HepG2 (cell line): ENCODE results near the gene MED25. TPM values are rescaled to one million over a fixed set of nuclear protein-coding genes. Genes with fewer than 3 reads are reported as not detected.

Source experiments
- BHLHE40 ChIP-seq: IDR thresholded peaks from 2 replicates; pipeline ENCODE4 v1.6.1; 2011; ENCODE audit warnings: low read length, improper control_type of control experiment
- BRCA1 ChIP-seq: sonication (generic); formaldehyde crosslinking; IDR thresholded peaks from 2 replicates; pipeline ENCODE4 v1.4.0; 2020; ENCODE audit warnings: missing genetic modification reagents
- ETV5 ChIP-seq: IDR thresholded peaks from 2 replicates; pipeline ENCODE4 v1.6.1; 2018; ENCODE audit warnings: missing biosample characterization, missing genetic modification reagents, inconsistent platforms, borderline replicate concordance
- HNF4A ChIP-seq: sonication (generic); formaldehyde crosslinking; IDR thresholded peaks from 2 replicates; pipeline ENCODE4 v1.4.0; 2020; ENCODE audit warnings: missing genetic modification reagents
- POGZ ChIP-seq: sonication (generic); formaldehyde crosslinking; IDR thresholded peaks from 2 replicates; pipeline ENCODE4 v1.4.0; 2020; ENCODE audit warnings: mild to moderate bottlenecking, missing genetic modification reagents
- POLR2AphosphoS2 ChIP-seq: IDR thresholded peaks from 2 replicates; pipeline ENCODE4 v1.6.1; 2011; ENCODE audit warnings: low read depth, low read length, improper control_type of control experiment
- PRMT3 ChIP-seq: sonication (generic); formaldehyde crosslinking; IDR thresholded peaks from 2 replicates; pipeline ENCODE4 v1.8.1; 2022; ENCODE audit warnings: low read depth, mild to moderate bottlenecking, moderate library complexity, missing genetic modification reagents, borderline replicate concordance
- SOX13 ChIP-seq, 3 experiments: fragments of 450-650 bp in 1 of 3; sonication (generic) in 1 of 3; formaldehyde crosslinking in 1 of 3; IDR thresholded peaks in 2 of 3; conservative IDR thresholded peaks in 1 of 3; 2 replicates each; pipeline versions ENCODE4 v1.5.0 to v1.6.1; 2016 to 2020; ENCODE audit warnings: antibody characterized with exemption in 1 of 3, mild to moderate bottlenecking in 1 of 3, missing compliant biosample characterization in 1 of 3, missing genetic modification reagents in 1 of 3, moderate library complexity in 1 of 3
- ZFP82 ChIP-seq: sonication (generic); formaldehyde crosslinking; IDR thresholded peaks from 2 replicates; pipeline ENCODE4 v1.5.1; 2020; ENCODE audit warnings: mild to moderate bottlenecking, missing genetic modification reagents, borderline replicate concordance
- ZNF17 ChIP-seq: sonication (generic); formaldehyde crosslinking; IDR thresholded peaks from 2 replicates; pipeline ENCODE4 v1.5.0; 2020; ENCODE audit warnings: mild to moderate bottlenecking, missing genetic modification reagents
- ZNF207 ChIP-seq: fragments of 450-650 bp; IDR thresholded peaks from 2 replicates; pipeline ENCODE4 v1.6.1; 2016; ENCODE audit warnings: antibody characterized with exemption, borderline replicate concordance
- ZNF558 ChIP-seq: sonication (generic); formaldehyde crosslinking; IDR thresholded peaks from 2 replicates; pipeline ENCODE4 v1.9.0; 2022; ENCODE audit warnings: mild to moderate bottlenecking, missing genetic modification reagents, borderline replicate concordance
- ZNF569 ChIP-seq: sonication (generic); formaldehyde crosslinking; IDR thresholded peaks from 2 replicates; pipeline ENCODE4 v1.5.0; 2020; ENCODE audit warnings: mild to moderate bottlenecking, missing genetic modification reagents, moderate library complexity, borderline replicate concordance
- ZNF614 ChIP-seq: IDR thresholded peaks from 2 replicates; pipeline ENCODE4 v1.6.1; 2018; ENCODE audit warnings: missing biosample characterization, missing genetic modification reagents, inconsistent platforms, borderline replicate concordance
- ZSCAN29 ChIP-seq: sonication (generic); formaldehyde crosslinking; conservative IDR thresholded peaks from 2 replicates; pipeline ENCODE4 v1.4.0; 2020; ENCODE audit warnings: mild to moderate bottlenecking, missing genetic modification reagents
- ZSCAN9 ChIP-seq: IDR thresholded peaks from 2 replicates; pipeline ENCODE4 v1.6.1; 2016; ENCODE audit warnings: borderline replicate concordance
- polyA plus RNA-seq, 8 experiments: library from polyadenylated mRNA; depleted of rRNA in 3 of 8; stranded (reverse) in 7 of 8; unstranded in 1 of 8; fragments of >200 nt; fragmentation: Illumina TruSeq in 4 of 8; extraction: Trizol in 4 of 8; gene quantifications; 2 replicates each; pipeline versions ENCODE4 v1.2.1 to v1.2.3, GENCODE V29; 2011 to 2016; ENCODE audit warnings: low read depth in 4 of 8, missing spikeins in 1 of 8, mixed read lengths in 1 of 8; ENCODE audit not compliant: insufficient read depth in 1 of 8
- total RNA-seq, 5 experiments: library from RNA; depleted of rRNA; stranded (reverse); fragments of >200 nt; fragmentation: Illumina TruSeq; extraction: Trizol; gene quantifications; 2 replicates each; pipeline ENCODE4 v1.2.3, GENCODE V29; 2016; ENCODE audit warnings: low read depth in 1 of 5
- TF ChIP-seq, protein P1 (sequence below): sonication (generic); formaldehyde crosslinking; conservative IDR thresholded peaks from 2 replicates; pipeline ENCODE4 v1.8.0; 2022; ENCODE audit warnings: mild to moderate bottlenecking, moderate library complexity, missing genetic modification reagents
- TF ChIP-seq, protein P2 (sequence below): IDR thresholded peaks from 2 replicates; pipeline ENCODE4 v1.6.1; 2016; ENCODE audit warnings: missing biosample characterization, missing genetic modification reagents, low read depth
- TF ChIP-seq, protein P3 (sequence below): sonication (generic); formaldehyde crosslinking; IDR thresholded peaks from 2 replicates; pipeline ENCODE4 v1.9.0; 2022; ENCODE audit warnings: missing genetic modification reagents, mild to moderate bottlenecking, borderline replicate concordance
- TF ChIP-seq, protein P4 (sequence below): IDR thresholded peaks from 2 replicates; pipeline ENCODE4 v1.6.1; 2012; ENCODE audit warnings: low read length, improper control_type of control experiment

MED25 gene
- total and polyA plus RNA-seq, 2 of the 13 experiments (the other 11 are each of a cell fraction or from before 2014, with no cell fraction given) = 11.1 to 15.1 TPM

DNA sequence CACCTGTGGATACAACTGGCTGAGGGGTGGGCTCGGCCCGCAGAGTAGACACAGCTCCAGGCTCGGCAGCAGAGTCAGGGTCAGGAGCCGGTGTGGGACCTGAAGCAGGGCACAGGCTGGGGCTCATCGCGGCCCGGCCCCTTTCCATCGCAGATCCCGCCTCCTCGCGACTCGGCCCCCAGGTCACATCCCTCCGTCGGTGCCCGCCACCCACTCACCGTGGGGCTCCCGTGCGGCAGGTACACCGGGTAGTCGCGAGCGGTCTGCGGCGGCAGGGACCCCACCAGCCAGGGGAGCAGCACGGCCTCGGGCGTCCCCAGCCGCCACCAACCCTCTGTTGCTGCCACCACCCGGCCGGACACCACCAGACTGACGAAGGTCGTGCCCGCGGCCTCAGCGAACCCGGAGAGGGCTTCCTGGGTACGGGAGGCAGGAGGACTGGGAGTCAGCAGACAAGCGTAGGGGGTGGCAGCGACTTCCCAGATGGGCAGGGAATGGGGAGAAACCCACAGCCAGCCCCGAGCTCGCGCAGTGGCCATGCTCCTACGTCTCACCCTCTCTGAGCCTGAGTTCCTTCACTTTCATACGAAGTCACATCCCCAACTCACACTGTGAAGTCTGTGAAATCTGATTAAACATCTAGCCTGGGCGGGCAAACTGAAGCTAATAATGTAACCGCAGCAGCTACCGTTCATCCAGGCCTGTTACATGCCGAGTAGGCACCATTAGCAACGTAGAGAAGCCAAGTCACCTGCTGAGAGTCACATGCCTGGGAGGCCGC lies 8.7 kb upstream of the MED25 start (continued):
- TF ChIP-seq, protein P1, sequence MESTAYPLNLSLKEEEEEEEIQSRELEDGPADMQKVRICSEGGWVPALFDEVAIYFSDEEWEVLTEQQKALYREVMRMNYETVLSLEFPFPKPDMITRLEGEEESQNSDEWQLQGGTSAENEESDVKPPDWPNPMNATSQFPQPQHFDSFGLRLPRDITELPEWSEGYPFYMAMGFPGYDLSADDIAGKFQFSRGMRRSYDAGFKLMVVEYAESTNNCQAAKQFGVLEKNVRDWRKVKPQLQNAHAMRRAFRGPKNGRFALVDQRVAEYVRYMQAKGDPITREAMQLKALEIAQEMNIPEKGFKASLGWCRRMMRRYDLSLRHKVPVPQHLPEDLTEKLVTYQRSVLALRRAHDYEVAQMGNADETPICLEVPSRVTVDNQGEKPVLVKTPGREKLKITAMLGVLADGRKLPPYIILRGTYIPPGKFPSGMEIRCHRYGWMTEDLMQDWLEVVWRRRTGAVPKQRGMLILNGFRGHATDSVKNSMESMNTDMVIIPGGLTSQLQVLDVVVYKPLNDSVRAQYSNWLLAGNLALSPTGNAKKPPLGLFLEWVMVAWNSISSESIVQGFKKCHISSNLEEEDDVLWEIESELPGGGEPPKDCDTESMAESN (CRISPR knock-in tag) = no peak
- TF ChIP-seq HNF4A (CRISPR knock-in tag) (no peak), ZFP82 (CRISPR knock-in tag) (no peak), POGZ (CRISPR knock-in tag) (no peak), SOX13 (IDR thresholded peaks at IDR 0.05) (no peak), SOX13 (CRISPR knock-in tag; conservative IDR thresholded peaks at IDR 0.05 in 1 of 2, IDR thresholded peaks at IDR 0.05 in 1 of 2) (no peak), POLR2AphosphoS2 (no peak), ZSCAN9 (CRISPR knock-in tag) (no peak), ZNF569 (CRISPR knock-in tag) (no peak), ZSCAN29 (CRISPR knock-in tag) (peak; percentile 26; the same call in 1 of the 2 replicates), ZNF207 (no peak), PRMT3 (no peak), ZNF614 (peak; percentile 31; the same call in 1 of the 2 replicates), BHLHE40 (no peak; the same call in 1 of the 2 replicates), ZNF17 (CRISPR knock-in tag) (no peak), ZNF558 (CRISPR knock-in tag) (no peak), BRCA1 (CRISPR knock-in tag) (no peak), ETV5 (CRISPR knock-in tag) (peak; percentile 14; the same call in 1 of the 2 replicates)
- TF ChIP-seq, protein P2, sequence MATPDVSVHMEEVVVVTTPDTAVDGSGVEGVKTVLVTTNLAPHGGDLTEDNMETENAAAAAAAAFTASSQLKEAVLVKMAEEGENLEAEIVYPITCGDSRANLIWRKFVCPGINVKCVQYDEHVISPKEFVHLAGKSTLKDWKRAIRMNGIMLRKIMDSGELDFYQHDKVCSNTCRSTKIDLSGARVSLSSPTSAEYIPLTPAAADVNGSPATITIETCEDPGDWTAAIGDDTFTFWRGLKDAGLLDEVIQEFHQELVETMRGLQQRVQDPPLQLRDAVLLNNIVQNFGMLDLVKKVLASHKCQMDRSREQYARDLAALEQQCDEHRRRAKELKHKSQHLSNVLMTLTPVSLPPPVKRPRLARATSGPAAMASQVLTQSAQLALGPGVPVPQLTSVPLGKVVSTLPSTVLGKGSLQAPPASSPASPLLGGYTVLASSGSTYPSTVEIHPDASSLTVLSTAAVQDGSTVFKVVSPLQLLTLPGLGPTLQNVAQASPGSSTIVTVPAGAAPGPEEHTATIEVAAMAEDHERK (CRISPR knock-in tag) = no peak
- TF ChIP-seq, protein P3, sequence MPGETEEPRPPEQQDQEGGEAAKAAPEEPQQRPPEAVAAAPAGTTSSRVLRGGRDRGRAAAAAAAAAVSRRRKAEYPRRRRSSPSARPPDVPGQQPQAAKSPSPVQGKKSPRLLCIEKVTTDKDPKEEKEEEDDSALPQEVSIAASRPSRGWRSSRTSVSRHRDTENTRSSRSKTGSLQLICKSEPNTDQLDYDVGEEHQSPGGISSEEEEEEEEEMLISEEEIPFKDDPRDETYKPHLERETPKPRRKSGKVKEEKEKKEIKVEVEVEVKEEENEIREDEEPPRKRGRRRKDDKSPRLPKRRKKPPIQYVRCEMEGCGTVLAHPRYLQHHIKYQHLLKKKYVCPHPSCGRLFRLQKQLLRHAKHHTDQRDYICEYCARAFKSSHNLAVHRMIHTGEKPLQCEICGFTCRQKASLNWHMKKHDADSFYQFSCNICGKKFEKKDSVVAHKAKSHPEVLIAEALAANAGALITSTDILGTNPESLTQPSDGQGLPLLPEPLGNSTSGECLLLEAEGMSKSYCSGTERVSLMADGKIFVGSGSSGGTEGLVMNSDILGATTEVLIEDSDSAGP = peak; percentile 69; the same call in 1 of the 2 replicates
- TF ChIP-seq, protein P4, sequence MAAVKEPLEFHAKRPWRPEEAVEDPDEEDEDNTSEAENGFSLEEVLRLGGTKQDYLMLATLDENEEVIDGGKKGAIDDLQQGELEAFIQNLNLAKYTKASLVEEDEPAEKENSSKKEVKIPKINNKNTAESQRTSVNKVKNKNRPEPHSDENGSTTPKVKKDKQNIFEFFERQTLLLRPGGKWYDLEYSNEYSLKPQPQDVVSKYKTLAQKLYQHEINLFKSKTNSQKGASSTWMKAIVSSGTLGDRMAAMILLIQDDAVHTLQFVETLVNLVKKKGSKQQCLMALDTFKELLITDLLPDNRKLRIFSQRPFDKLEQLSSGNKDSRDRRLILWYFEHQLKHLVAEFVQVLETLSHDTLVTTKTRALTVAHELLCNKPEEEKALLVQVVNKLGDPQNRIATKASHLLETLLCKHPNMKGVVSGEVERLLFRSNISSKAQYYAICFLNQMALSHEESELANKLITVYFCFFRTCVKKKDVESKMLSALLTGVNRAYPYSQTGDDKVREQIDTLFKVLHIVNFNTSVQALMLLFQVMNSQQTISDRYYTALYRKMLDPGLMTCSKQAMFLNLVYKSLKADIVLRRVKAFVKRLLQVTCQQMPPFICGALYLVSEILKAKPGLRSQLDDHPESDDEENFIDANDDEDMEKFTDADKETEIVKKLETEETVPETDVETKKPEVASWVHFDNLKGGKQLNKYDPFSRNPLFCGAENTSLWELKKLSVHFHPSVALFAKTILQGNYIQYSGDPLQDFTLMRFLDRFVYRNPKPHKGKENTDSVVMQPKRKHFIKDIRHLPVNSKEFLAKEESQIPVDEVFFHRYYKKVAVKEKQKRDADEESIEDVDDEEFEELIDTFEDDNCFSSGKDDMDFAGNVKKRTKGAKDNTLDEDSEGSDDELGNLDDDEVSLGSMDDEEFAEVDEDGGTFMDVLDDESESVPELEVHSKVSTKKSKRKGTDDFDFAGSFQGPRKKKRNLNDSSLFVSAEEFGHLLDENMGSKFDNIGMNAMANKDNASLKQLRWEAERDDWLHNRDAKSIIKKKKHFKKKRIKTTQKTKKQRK = no peak
